Thymus (tissue), 11 donors: Measurements from ENCODE around the gene EHD2. TPM values are rescaled to one million over a fixed set of nuclear protein-coding genes. Genes with fewer than 3 reads are reported as not detected.

Source experiments
- DNase-seq, 9 donors: peaks; one replicate each; pipeline ENCODE4 v3.0.0-alpha.2; 2013; ENCODE audit warnings: low spot score in 9 of 9, low read depth in 6 of 9, missing footprints in 1 of 9
- H3K27ac ChIP-seq, 2 donors: one replicate each; pipeline ENCODE4 v1.5.1; 2013; ENCODE audit warnings: control low read depth in 1 of 2, low read depth in 1 of 2, low read length in 1 of 2, mild to moderate bottlenecking in 1 of 2, moderate library complexity in 1 of 2
- H3K27me3 ChIP-seq, 2 donors: one replicate each; pipeline ENCODE4 v1.5.1; 2013; ENCODE audit warnings: low read length in 1 of 2; ENCODE audit not compliant: control insufficient read depth in 2 of 2, insufficient read depth in 1 of 2
- H3K36me3 ChIP-seq, 2 donors: one replicate each; pipeline ENCODE4 v1.5.1; 2013; ENCODE audit warnings: low read length in 1 of 2, mild to moderate bottlenecking in 1 of 2, moderate library complexity in 1 of 2; ENCODE audit not compliant: control insufficient read depth in 2 of 2, insufficient read depth in 2 of 2
- H3K4me1 ChIP-seq, 2 donors: one replicate each; pipeline ENCODE4 v1.5.1; 2013; ENCODE audit warnings: low read length in 2 of 2; ENCODE audit not compliant: control insufficient read depth in 2 of 2, insufficient read depth in 2 of 2
- H3K4me3 ChIP-seq, 2 donors: one replicate each; pipeline ENCODE4 v1.5.1; 2013; ENCODE audit warnings: low read length in 2 of 2, control low read depth in 1 of 2, mild to moderate bottlenecking in 1 of 2
- H3K9me3 ChIP-seq, 2 donors: one replicate each; pipeline ENCODE4 v1.5.1; 2013; ENCODE audit warnings: low read length in 1 of 2, mild to moderate bottlenecking in 1 of 2; ENCODE audit not compliant: control insufficient read depth in 2 of 2, insufficient read depth in 1 of 2
- WGBS: extraction: QIAGEN DNeasy Blood & Tissue Kit; methylation state at CpG from one replicate; pipeline ENCODE4 v1.1.7; 2013; 5-methylcytosine and 5-hydroxymethylcytosine counted together
- polyA plus RNA-seq: library from polyadenylated mRNA; stranded (reverse); fragments of 200-250 nt; gene quantifications from one replicate; pipeline ENCODE4 v1.2.3, GENCODE V29; 2013
- total RNA-seq: library from RNA; stranded (reverse); fragments of 120-200 nt; gene quantifications from one replicate; pipeline ENCODE4 v1.2.4, GENCODE V29; 2013
- donor health status: healthy.

Gene EHD2
- total and polyA plus RNA-seq, 2 donors = 1.9 to 14.2 TPM

- Histone ChIP-seq H3K27me3 (no peaks in the 10 kb centered on the region), H3K36me3 (peaks cover 5 to 67% of the 10 kb centered on the region in 2 donors), H3K4me3 (no peak overlapping the region), H3K4me1 (no peaks in the 10 kb centered on the region), H3K9me3 (no peaks in the 10 kb centered on the region), H3K27ac (no peak overlapping the region)
- no peak for DNase-seq
- 95% methylated on average over 5 of the region's 5 CpGs for WGBS
These were observed 38.7 kb upstream of the EHD2 start for GRCh38 chr19:47674548-47674947.

- no peak overlapping the region for H3K27ac ChIP-seq
- no peaks in the 10 kb centered on the region for H3K4me1 ChIP-seq
- H3K36me3 ChIP-seq = peaks cover 2 to 72% of the 10 kb centered on the region in 2 donors
- no peaks in the 10 kb centered on the region for H3K9me3 ChIP-seq
- WGBS = 97% methylated on average over 12 of the region's 12 CpGs
- H3K27me3 ChIP-seq = no peaks in the 10 kb centered on the region
- DNase-seq = no peak
- no peak overlapping the region for H3K4me3 ChIP-seq
These were observed 38.0 kb upstream of the EHD2 start for GRCh38 chr19:47675271-47675670.

- DNase-seq = no peak
- H3K9me3 ChIP-seq = no peaks in the 10 kb centered on the region
- 97% methylated on average over 8 of the region's 8 CpGs for WGBS
- H3K4me3 ChIP-seq = no peak overlapping the region
- peaks cover 5 to 72% of the 10 kb centered on the region in 2 donors for H3K36me3 ChIP-seq
- no peaks in the 10 kb centered on the region for H3K4me1 ChIP-seq
- no peak overlapping the region for H3K27ac ChIP-seq
- H3K27me3 ChIP-seq = no peaks in the 10 kb centered on the region
These were observed 37.4 kb upstream of the EHD2 start for GRCh38 chr19:47675859-47676258.

GRCh38 chr19:47676811-47677210, 36.4 kb upstream of the EHD2 start:
- 97% methylated on average over 8 of the region's 8 CpGs for WGBS
- peaks cover 12 to 79% of the 10 kb centered on the region in 2 donors for H3K36me3 ChIP-seq

GRCh38 chr19:47679251-47679900, 33.8 kb upstream of the EHD2 start:
- H3K36me3 ChIP-seq = peaks cover 14 to 76% of the 10 kb centered on the region in 2 donors
- H3K9me3 ChIP-seq = no peaks in the 10 kb centered on the region
- 92% methylated on average over 30 of the region's 30 CpGs for WGBS
- no peaks in the 10 kb centered on the region for H3K4me1 ChIP-seq
- H3K4me3 ChIP-seq = no peak overlapping the region
- no peak overlapping the region for H3K27ac ChIP-seq
- no peak for DNase-seq
- H3K27me3 ChIP-seq = no peaks in the 10 kb centered on the region

More at GRCh38 chr19:47676811-47677210, 36.4 kb upstream of the EHD2 start:
- DNase-seq = no peak
- Histone ChIP-seq H3K9me3 (no peaks in the 10 kb centered on the region), H3K4me3 (no peak overlapping the region), H3K27me3 (no peaks in the 10 kb centered on the region), H3K4me1 (no peaks in the 10 kb centered on the region), H3K27ac (no peak overlapping the region)

- Histone ChIP-seq H3K36me3 (peaks cover 21 to 73% of the 10 kb centered on the region in 2 donors), H3K27me3 (no peaks in the 10 kb centered on the region), H3K4me1 (no peaks in the 10 kb centered on the region), H3K9me3 (no peaks in the 10 kb centered on the region), H3K4me3 (no peak overlapping the region), H3K27ac (no peak overlapping the region)
- 98% methylated on average over 90 of the region's 90 CpGs for WGBS
- no peak for DNase-seq
These were observed 33.0 kb upstream of the EHD2 start for GRCh38 chr19:47679922-47680857.

GRCh38 chr19:47680858-47681332, 32.3 kb upstream of the EHD2 start:
- no peaks in the 10 kb centered on the region for H3K27me3 ChIP-seq
- H3K9me3 ChIP-seq = no peaks in the 10 kb centered on the region
- no peak overlapping the region for H3K4me3 ChIP-seq
- no peaks in the 10 kb centered on the region for H3K4me1 ChIP-seq
- no peak overlapping the region for H3K27ac ChIP-seq
- DNase-seq = no peak
- H3K36me3 ChIP-seq = peaks cover 22 to 67% of the 10 kb centered on the region in 2 donors
- WGBS = 97% methylated on average over 34 of the region's 34 CpGs

GRCh38 chr19:47681388-47681787, 31.8 kb upstream of the EHD2 start:
- Histone ChIP-seq H3K9me3 (no peaks in the 10 kb centered on the region), H3K27me3 (no peaks in the 10 kb centered on the region), H3K4me1 (no peaks in the 10 kb centered on the region), H3K4me3 (no peak overlapping the region), H3K36me3 (peaks cover 22 to 64% of the 10 kb centered on the region in 2 donors), H3K27ac (peak overlapping the region in 1 of 2 donors; percentile 8)
- DNase-seq = no peak
- WGBS = 98% methylated on average over 6 of the region's 6 CpGs

- WGBS = 98% methylated on average over 23 of the region's 23 CpGs
- Histone ChIP-seq H3K36me3 (peaks cover 22 to 60% of the 10 kb centered on the region in 2 donors), H3K4me1 (no peaks in the 10 kb centered on the region), H3K27ac (no peak overlapping the region), H3K9me3 (no peaks in the 10 kb centered on the region), H3K4me3 (no peak overlapping the region), H3K27me3 (no peaks in the 10 kb centered on the region)
- no peak for DNase-seq
These were observed 31.3 kb upstream of the EHD2 start for GRCh38 chr19:47681936-47682335.
